ENCODE measurements around the gene AKNA. TPM values are rescaled to one million over a fixed set of nuclear protein-coding genes. Genes with fewer than 3 reads are reported as not detected.
A peak's percentile ranks its signal among the peaks of the same experiment; 100 is the strongest.

AKNA gene
- total and polyA plus RNA-seq, 2 donors from 2014 or later: 6.1 to 52.1 TPM

DNA sequence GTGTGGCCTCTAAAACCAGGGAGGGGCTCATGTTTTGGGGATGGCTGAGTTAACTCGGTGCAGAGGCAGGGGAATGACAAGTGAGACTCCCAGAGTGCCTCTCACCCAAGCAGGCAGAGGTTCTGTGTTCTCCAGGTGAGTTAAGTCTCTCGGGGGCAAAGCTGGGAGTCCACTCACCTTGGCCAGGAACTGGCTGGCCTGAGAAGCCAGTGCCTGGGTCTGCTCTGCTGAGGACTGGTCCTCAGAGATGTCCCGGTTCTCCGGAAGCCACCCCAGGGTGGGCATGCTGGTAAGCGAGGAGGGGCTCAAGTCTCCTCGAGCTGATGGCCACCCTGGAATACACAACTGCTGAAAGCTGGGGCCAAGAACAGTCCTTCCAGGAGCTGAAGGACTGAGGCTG, 20.4 kb downstream of the AKNA start:
- DNase-seq: peak in 1 of 5 donors; percentile 60
- no peak for FAIRE-seq
- Histone ChIP-seq H3K36me3 (ENCODE audit: control insufficient read depth in 2 of 3, insufficient read depth in 3 of 3, low read length in 3 of 3) (peaks cover 2 to 18% (median 5%) of the 10 kb centered on the region in 3 donors), H3K9ac (ENCODE audit: low read length in 3 of 3) (no peak overlapping the region), H3K27ac (ENCODE audit: low read depth in 2 of 2, low read length in 2 of 2) (no peak overlapping the region), H3K9me3 (ENCODE audit: control insufficient read depth in 2 of 3, insufficient read depth in 1 of 3, low read length in 3 of 3) (no peaks in the 10 kb centered on the region), H3K27me3 (ENCODE audit: control insufficient read depth, insufficient read depth, low read length) (no peaks in the 10 kb centered on the region), H3K4me3 (ENCODE audit: low read length in 3 of 3) (no peak overlapping the region), H3K4me1 (ENCODE audit: control insufficient read depth in 2 of 3, insufficient read depth in 2 of 3, low read depth in 1 of 3, low read length in 3 of 3) (peaks cover 0 to 8% (median 0%) of the 10 kb centered on the region in 3 donors)
- TF ChIP-seq CTCF (IDR thresholded peaks at IDR 0.05; ENCODE audit: borderline replicate concordance, extremely low read depth, insufficient read depth): no peak
- intact Hi-C loops (cut with DNase I): no loop called here

- intact Hi-C loops (cut with DNase I): no loop called here
- H3K27ac ChIP-seq (ENCODE audit: low read depth in 2 of 2, low read length in 2 of 2): no peak overlapping the region
- no peak overlapping the region for H3K9ac ChIP-seq (ENCODE audit: low read length in 3 of 3)
- peaks cover 2 to 22% (median 10%) of the 10 kb centered on the region in 3 donors for H3K36me3 ChIP-seq (ENCODE audit: control insufficient read depth in 2 of 3, insufficient read depth in 3 of 3, low read length in 3 of 3)
- FAIRE-seq (no peak), DNase-seq (peak in 3 of 5 donors; percentile 30 to 57 (median 37))
- no peak for TF ChIP-seq CTCF (IDR thresholded peaks at IDR 0.05; ENCODE audit: borderline replicate concordance, extremely low read depth, insufficient read depth)
- H3K27me3 ChIP-seq (ENCODE audit: control insufficient read depth, insufficient read depth, low read length): no peaks in the 10 kb centered on the region
- H3K4me1 ChIP-seq (ENCODE audit: control insufficient read depth in 2 of 3, insufficient read depth in 2 of 3, low read depth in 1 of 3, low read length in 3 of 3): peaks cover 0 to 3% (median 0%) of the 10 kb centered on the region in 3 donors
- H3K4me3 ChIP-seq (ENCODE audit: low read length in 3 of 3): no peak overlapping the region
- no peaks in the 10 kb centered on the region for H3K9me3 ChIP-seq (ENCODE audit: control insufficient read depth in 2 of 3, insufficient read depth in 1 of 3, low read length in 3 of 3)
Measured at GRCh38 chr9:114366334-114367128, 21.3 kb downstream of the AKNA start.

DNA sequence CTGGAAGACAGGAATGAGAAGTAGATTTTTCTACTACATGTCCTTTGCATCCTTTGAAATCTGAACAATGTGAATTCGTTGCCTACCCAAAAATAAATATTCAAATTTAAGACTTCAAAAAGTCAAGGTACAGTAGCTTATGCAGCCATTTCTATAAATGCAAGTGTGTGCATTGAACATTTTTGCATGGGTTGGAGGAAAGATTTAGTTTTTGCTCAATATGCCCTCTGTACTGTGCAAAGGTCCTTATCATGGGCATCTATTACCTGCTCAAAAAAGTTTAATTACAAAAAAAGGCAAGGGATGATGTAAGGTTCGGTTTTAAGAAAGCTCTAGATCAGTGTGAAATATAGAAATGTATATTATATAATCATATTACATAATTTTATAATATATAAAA, 22.6 kb downstream of the AKNA start:
- H3K4me3 ChIP-seq (ENCODE audit: low read length in 3 of 3): no peak overlapping the region
- no peaks in the 10 kb centered on the region for H3K9me3 ChIP-seq (ENCODE audit: control insufficient read depth in 2 of 3, insufficient read depth in 1 of 3, low read length in 3 of 3)
- no peaks in the 10 kb centered on the region for H3K27me3 ChIP-seq (ENCODE audit: control insufficient read depth, insufficient read depth, low read length)
- no peak overlapping the region for H3K27ac ChIP-seq (ENCODE audit: low read depth in 2 of 2, low read length in 2 of 2)
- no peaks in the 10 kb centered on the region for H3K4me1 ChIP-seq (ENCODE audit: control insufficient read depth in 2 of 3, insufficient read depth in 2 of 3, low read depth in 1 of 3, low read length in 3 of 3)
- intact Hi-C loops (cut with DNase I): no loop called here
- peaks cover 7 to 32% (median 17%) of the 10 kb centered on the region in 3 donors for H3K36me3 ChIP-seq (ENCODE audit: control insufficient read depth in 2 of 3, insufficient read depth in 3 of 3, low read length in 3 of 3)
- no peak overlapping the region for H3K9ac ChIP-seq (ENCODE audit: low read length in 3 of 3)
- DNase-seq (no peak), FAIRE-seq (no peak)
- no peak for TF ChIP-seq CTCF (IDR thresholded peaks at IDR 0.05; ENCODE audit: borderline replicate concordance, extremely low read depth, insufficient read depth)

Data from kidney (tissue), 14 donors.